Mesendoderm (in vitro differentiated cells): ENCODE results near the gene LEKR1.
A peak's percentile ranks its signal among the peaks of the same experiment; 100 is the strongest.

Source experiments
- DNase-seq: peaks from one replicate; pipeline ENCODE4 v3.0.0; 2013
- H2AK5ac ChIP-seq: 2 replicates; pipeline ENCODE4 v1.6.1; 2013; ENCODE audit warnings: low read length, inconsistent platforms
- H2BK120ac ChIP-seq: 2 replicates; pipeline ENCODE4 v1.6.1; 2013; ENCODE audit warnings: low read depth, mild to moderate bottlenecking, low read length, moderate library complexity, mixed read lengths
- H2BK15ac ChIP-seq: replicated peaks from 2 replicates; pipeline ENCODE4 v1.6.1; 2013; ENCODE audit warnings: low read depth, mild to moderate bottlenecking, moderate library complexity
- H2BK5ac ChIP-seq: 2 replicates; pipeline ENCODE4 v1.6.1; 2013; ENCODE audit warnings: low read length, inconsistent platforms
- H3K18ac ChIP-seq: 2 replicates; pipeline ENCODE4 v1.6.1; 2013; ENCODE audit warnings: mild to moderate bottlenecking, low read length, mixed read lengths
- H3K23ac ChIP-seq: one replicate; pipeline ENCODE4 v1.6.1; 2013; ENCODE audit warnings: low read length
- H3K27ac ChIP-seq: 2 replicates; pipeline ENCODE4 v1.5.1; 2013; ENCODE audit warnings: low read depth, mild to moderate bottlenecking, inconsistent platforms, low read length, moderate library complexity
- H3K27me3 ChIP-seq: 2 replicates; pipeline ENCODE4 v1.6.1; 2013; ENCODE audit warnings: low read length, control low read depth, mild to moderate bottlenecking, inconsistent platforms; ENCODE audit not compliant: insufficient read depth, poor library complexity
- H3K36me3 ChIP-seq: 2 replicates; pipeline ENCODE4 v1.6.1; 2013; ENCODE audit warnings: low read length, inconsistent platforms; ENCODE audit not compliant: control insufficient read depth, insufficient read depth
- H3K4ac ChIP-seq: one replicate; pipeline ENCODE4 v1.6.1; 2013; ENCODE audit warnings: low read depth, mild to moderate bottlenecking, low read length, moderate library complexity
- H3K4me1 ChIP-seq: 2 replicates; pipeline ENCODE4 v1.6.1; 2013; ENCODE audit warnings: low read depth, low read length, inconsistent platforms; ENCODE audit not compliant: control insufficient read depth
- H3K4me2 ChIP-seq: 2 replicates; pipeline ENCODE4 v1.6.1; 2013; ENCODE audit warnings: low read length
- H3K4me3 ChIP-seq: 2 replicates; pipeline ENCODE4 v1.5.1; 2013; ENCODE audit warnings: mild to moderate bottlenecking, low read length
- H3K56ac ChIP-seq: one replicate; pipeline ENCODE4 v1.6.1; 2013; ENCODE audit warnings: low read length
- H3K79me1 ChIP-seq: 2 replicates; pipeline ENCODE4 v1.6.1; 2013; ENCODE audit warnings: low read length, inconsistent platforms
- H3K79me2 ChIP-seq: 2 replicates; pipeline ENCODE4 v1.6.1; 2013; ENCODE audit warnings: mild to moderate bottlenecking, low read length; ENCODE audit not compliant: control insufficient read depth, insufficient read depth
- H3K9ac ChIP-seq: 2 replicates; pipeline ENCODE4 v1.6.1; 2013; ENCODE audit warnings: low read length, inconsistent platforms
- H4K5ac ChIP-seq: one replicate; pipeline ENCODE4 v1.6.1; 2013; ENCODE audit warnings: low read length
- H4K8ac ChIP-seq: one replicate; pipeline ENCODE4 v1.6.1; 2013; ENCODE audit warnings: low read depth, mild to moderate bottlenecking, control low read depth, low read length, moderate library complexity
- WGBS: extraction: QIAGEN DNeasy Blood & Tissue Kit; methylation state at CpG from one replicate; pipeline ENCODE4 v1.1.7; 2013; ENCODE audit warnings: low lambda C conversion rate, missing lambda C conversion rate; ENCODE audit not compliant: insufficient coverage; ENCODE audit errors: extremely low coverage; 5-methylcytosine and 5-hydroxymethylcytosine counted together

LEKR1 gene

DNA sequence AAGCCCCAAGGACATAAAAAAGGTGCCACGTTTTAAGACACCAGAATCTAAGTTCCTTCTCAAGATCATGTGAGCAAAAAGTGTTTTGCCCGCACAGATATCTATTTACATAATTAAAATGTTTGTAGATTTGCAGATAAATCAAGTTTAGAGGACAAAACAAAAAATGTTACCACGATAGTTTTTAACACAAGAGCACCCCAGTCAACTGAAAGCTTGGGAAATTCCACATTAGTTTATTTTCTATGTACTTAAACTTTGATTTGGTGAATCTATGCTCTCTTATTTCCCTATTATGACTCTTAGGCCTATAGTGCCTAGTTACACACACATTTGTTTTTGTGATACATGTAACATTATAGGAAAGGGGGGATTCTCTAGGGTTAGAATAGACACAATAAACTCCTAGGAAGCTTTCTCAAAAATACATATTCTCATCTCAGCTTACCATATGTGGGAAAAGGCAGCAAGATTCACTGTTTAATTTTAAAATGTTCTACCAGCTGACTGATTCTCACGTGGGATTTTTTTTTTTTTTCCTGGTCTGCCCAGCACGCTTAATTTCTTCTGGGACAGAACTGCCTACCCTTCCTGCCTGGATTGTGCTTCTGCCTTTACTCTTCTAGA, 8.4 kb upstream of the LEKR1 start:
- no peak overlapping the region for H4K5ac ChIP-seq
- no CpG with 5 or more reads among the region's 5 CpGs for WGBS
- no peak overlapping the region for H3K4me2 ChIP-seq
- H2BK120ac ChIP-seq: peak overlapping the region; percentile 24
- H2AK5ac ChIP-seq: no peak overlapping the region
- H3K79me2 ChIP-seq: no peaks in the 10 kb centered on the region
- H4K8ac ChIP-seq: no peak overlapping the region
- H3K9ac ChIP-seq: no peak overlapping the region
- H3K4me3 ChIP-seq: no peak overlapping the region
- no peak overlapping the region for H3K4ac ChIP-seq
- H3K27ac ChIP-seq: no peak overlapping the region
- H2BK15ac ChIP-seq: peak overlapping the region; percentile 87
- no peaks in the 10 kb centered on the region for H3K4me1 ChIP-seq
- H3K79me1 ChIP-seq: no peaks in the 10 kb centered on the region
- no peak overlapping the region for H3K56ac ChIP-seq
- peaks cover 6% of the 10 kb centered on the region for H3K27me3 ChIP-seq
- H2BK5ac ChIP-seq: no peak overlapping the region
- H3K18ac ChIP-seq: peak overlapping the region; percentile 82
- no peak for DNase-seq
- no peaks in the 10 kb centered on the region for H3K36me3 ChIP-seq
- no peak overlapping the region for H3K23ac ChIP-seq

- Histone ChIP-seq H2BK15ac (no peak overlapping the region), H2AK5ac (no peak overlapping the region), H3K27me3 (peaks cover 6% of the 10 kb centered on the region), H3K18ac (no peak overlapping the region), H3K9ac (no peak overlapping the region), H3K23ac (no peak overlapping the region), H3K79me2 (no peaks in the 10 kb centered on the region), H3K27ac (no peak overlapping the region), H3K36me3 (no peaks in the 10 kb centered on the region), H2BK5ac (no peak overlapping the region), H3K4me2 (no peak overlapping the region), H4K5ac (no peak overlapping the region), H4K8ac (no peak overlapping the region), H3K4me3 (no peak overlapping the region), H3K4me1 (no peaks in the 10 kb centered on the region), H2BK120ac (no peak overlapping the region), H3K4ac (no peak overlapping the region), H3K79me1 (no peaks in the 10 kb centered on the region), H3K56ac (no peak overlapping the region)
- no peak for DNase-seq
- no CpG with 5 or more reads among the region's 2 CpGs for WGBS
Measured at GRCh38 chr3:156818273-156818651, 7.9 kb upstream of the LEKR1 start.

DNA sequence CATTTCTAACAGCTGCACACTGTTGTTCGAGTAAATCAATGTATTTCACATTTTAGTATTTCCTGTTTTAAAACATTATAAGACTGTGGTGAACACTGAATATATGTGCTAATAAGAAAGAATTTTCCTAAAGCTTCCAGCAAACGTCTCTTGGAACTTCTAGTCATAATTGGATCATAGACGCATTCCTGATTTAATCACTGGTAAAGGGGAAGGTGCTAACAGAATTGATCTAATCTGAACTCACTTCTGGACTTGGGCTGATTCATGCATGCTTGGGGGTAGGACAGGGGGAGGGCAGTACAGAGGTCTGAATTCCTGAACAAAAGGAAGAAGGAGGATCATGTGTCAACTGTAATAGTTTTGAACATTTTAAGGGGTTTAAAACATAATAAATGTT, 7.3 kb upstream of the LEKR1 start:
- DNase-seq: no peak
- Histone ChIP-seq H3K4me1 (no peaks in the 10 kb centered on the region), H3K36me3 (no peaks in the 10 kb centered on the region), H3K23ac (no peak overlapping the region), H3K4ac (no peak overlapping the region), H2AK5ac (no peak overlapping the region), H2BK120ac (no peak overlapping the region), H3K9ac (no peak overlapping the region), H2BK5ac (no peak overlapping the region), H3K4me2 (no peak overlapping the region), H3K56ac (no peak overlapping the region), H3K27me3 (peaks cover 6% of the 10 kb centered on the region), H3K18ac (no peak overlapping the region), H3K79me2 (no peaks in the 10 kb centered on the region), H2BK15ac (no peak overlapping the region), H3K79me1 (no peaks in the 10 kb centered on the region), H3K4me3 (no peak overlapping the region), H3K27ac (no peak overlapping the region), H4K8ac (no peak overlapping the region), H4K5ac (no peak overlapping the region)
- WGBS: no CpG with 5 or more reads among the region's 3 CpGs

DNA sequence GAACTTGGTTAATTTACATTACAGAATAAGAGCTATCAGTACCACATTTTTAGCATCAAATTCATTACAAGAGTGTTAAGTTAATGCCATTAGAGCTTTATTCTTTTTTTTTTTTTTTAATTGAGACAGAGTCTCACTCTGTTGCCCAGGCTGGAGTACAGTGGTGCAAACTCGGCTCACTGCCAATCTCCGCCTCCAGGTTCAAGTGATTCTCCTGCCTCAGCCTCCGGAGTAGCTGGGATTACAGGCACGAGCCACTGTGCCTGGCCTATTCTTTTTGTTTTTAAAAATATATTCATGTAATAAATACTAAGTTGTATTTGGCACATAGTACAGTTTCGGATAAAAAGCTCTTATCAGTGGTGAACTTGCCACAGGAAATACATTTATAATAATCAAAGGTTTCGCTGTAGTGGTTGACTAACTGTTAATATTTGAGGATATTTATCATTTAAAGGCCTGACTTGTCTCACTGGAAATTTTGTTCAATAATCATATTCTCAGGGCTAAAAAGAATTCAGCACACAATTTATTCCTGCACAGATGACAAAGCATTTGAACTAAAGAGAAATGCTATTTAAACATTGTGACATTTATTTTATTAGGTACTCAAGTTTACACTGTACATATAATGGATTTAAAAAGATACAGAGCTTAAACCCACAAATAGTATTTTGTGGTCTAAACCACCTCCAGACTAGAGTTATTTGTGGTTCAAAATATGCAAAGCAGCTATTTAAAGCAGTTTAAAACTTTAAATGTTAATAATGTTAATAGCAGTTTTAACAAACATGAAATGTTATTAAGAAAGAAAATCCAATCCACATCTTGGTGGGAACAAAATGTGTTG, 6.1 kb upstream of the LEKR1 start:
- WGBS: no CpG with 5 or more reads among the region's 6 CpGs
- no peak overlapping the region for H3K4ac ChIP-seq
- no peak overlapping the region for H2BK5ac ChIP-seq
- peaks cover 6% of the 10 kb centered on the region for H3K27me3 ChIP-seq
- no peak overlapping the region for H3K9ac ChIP-seq
- no peaks in the 10 kb centered on the region for H3K79me1 ChIP-seq
- no peaks in the 10 kb centered on the region for H3K36me3 ChIP-seq
- H3K4me1 ChIP-seq: no peaks in the 10 kb centered on the region
- no peak overlapping the region for H2BK120ac ChIP-seq
- H3K4me3 ChIP-seq: no peak overlapping the region
- H4K8ac ChIP-seq: no peak overlapping the region
- H3K27ac ChIP-seq: no peak overlapping the region
- H4K5ac ChIP-seq: no peak overlapping the region
- no peaks in the 10 kb centered on the region for H3K79me2 ChIP-seq
- no peak overlapping the region for H3K4me2 ChIP-seq
- H2AK5ac ChIP-seq: no peak overlapping the region
- DNase-seq: no peak
- H3K23ac ChIP-seq: no peak overlapping the region
- H3K56ac ChIP-seq: no peak overlapping the region
- no peak overlapping the region for H3K18ac ChIP-seq
- H2BK15ac ChIP-seq: no peak overlapping the region

DNA sequence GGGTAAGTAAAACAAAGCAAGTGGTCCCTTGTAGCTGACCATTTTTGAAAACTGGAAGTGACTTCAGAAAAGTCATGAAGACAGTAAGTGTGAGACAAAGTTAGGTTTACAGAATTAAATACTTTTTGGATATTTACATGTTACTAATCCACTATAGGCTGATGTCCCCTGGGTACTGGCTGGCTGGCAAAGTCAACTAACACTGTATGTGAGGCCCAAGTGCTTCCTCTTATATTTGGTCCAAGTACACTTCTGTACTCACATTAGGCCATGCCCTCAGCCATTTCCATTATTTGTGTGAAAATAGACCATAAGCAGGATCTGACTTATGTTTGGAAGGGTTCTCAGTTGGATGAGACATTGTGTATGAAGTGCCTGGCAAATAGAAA, 5.5 kb upstream of the LEKR1 start:
- H3K18ac ChIP-seq: no peak overlapping the region
- H3K36me3 ChIP-seq: no peaks in the 10 kb centered on the region
- DNase-seq: no peak
- no peak overlapping the region for H2BK5ac ChIP-seq
- H3K27ac ChIP-seq: no peak overlapping the region
- peaks cover 5% of the 10 kb centered on the region for H3K27me3 ChIP-seq
- no peak overlapping the region for H3K4ac ChIP-seq
- no peak overlapping the region for H3K56ac ChIP-seq
- no peaks in the 10 kb centered on the region for H3K79me2 ChIP-seq
- no peak overlapping the region for H2BK120ac ChIP-seq
- no peaks in the 10 kb centered on the region for H3K4me1 ChIP-seq
- no peaks in the 10 kb centered on the region for H3K79me1 ChIP-seq
- no peak overlapping the region for H4K5ac ChIP-seq
- H3K4me3 ChIP-seq: no peak overlapping the region
- no peak overlapping the region for H4K8ac ChIP-seq
- no peak overlapping the region for H2BK15ac ChIP-seq
- H2AK5ac ChIP-seq: no peak overlapping the region
- no peak overlapping the region for H3K9ac ChIP-seq
- H3K23ac ChIP-seq: no peak overlapping the region
- H3K4me2 ChIP-seq: no peak overlapping the region
